Measurements from ENCODE around the gene NMD3. TPM values are rescaled to one million over a fixed set of nuclear protein-coding genes. Genes with fewer than 3 reads are reported as not detected.

Gene NMD3
- total RNA-seq, 1 experiment from 2014 or later, result 55.6 TPM

DNA sequence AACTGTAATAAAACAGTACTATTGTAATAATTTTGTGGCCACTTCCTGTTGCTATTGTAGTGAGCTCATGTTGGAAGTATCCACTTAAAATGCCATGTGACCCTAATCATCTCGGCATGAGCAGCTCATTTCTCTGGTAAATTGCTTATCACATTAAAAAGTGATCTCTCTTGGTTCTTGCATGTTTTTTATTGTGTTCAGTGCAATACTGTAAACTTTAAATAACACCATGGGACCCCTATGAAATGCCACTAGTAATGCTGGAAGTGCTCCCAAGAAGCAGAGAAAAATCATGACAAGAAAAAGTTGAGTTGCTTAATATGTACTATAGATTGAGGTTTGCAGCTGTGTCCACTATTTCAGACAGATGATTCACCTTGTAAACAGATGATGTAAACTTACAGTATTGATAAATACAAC, 45.6 kb downstream of the NMD3 start:
- Mint-ChIP-seq H3K9me3 (peaks cover 12 to 14% of the 10 kb centered on the region in 2 experiments; a peak in 3 of 5 replicates), H3K4me1 (peaks cover 0 to 3% of the 10 kb centered on the region in 2 experiments; a peak in 1 of 4 replicates), H3K4me3 (no peak overlapping the region), H3K27ac (no peak overlapping the region), H3K36me3 (ENCODE audit: insufficient read depth in 1 of 3, low read depth in 3 of 3) (peaks cover 24 to 37% (median 25%) of the 10 kb centered on the region in 3 experiments), H3K27me3 (ENCODE audit: low read depth) (no peaks in the 10 kb centered on the region)
- no peak overlapping the region for H3K4ac ChIP-seq (ENCODE audit: low read depth, low read length)
- H3K23ac ChIP-seq (ENCODE audit: insufficient read length, low read depth, low read length), result no peak overlapping the region
- TF ChIP-seq, protein P1, sequence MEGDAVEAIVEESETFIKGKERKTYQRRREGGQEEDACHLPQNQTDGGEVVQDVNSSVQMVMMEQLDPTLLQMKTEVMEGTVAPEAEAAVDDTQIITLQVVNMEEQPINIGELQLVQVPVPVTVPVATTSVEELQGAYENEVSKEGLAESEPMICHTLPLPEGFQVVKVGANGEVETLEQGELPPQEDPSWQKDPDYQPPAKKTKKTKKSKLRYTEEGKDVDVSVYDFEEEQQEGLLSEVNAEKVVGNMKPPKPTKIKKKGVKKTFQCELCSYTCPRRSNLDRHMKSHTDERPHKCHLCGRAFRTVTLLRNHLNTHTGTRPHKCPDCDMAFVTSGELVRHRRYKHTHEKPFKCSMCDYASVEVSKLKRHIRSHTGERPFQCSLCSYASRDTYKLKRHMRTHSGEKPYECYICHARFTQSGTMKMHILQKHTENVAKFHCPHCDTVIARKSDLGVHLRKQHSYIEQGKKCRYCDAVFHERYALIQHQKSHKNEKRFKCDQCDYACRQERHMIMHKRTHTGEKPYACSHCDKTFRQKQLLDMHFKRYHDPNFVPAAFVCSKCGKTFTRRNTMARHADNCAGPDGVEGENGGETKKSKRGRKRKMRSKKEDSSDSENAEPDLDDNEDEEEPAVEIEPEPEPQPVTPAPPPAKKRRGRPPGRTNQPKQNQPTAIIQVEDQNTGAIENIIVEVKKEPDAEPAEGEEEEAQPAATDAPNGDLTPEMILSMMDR (conservative IDR thresholded peaks at IDR 0.05), result no peak
- H4K91ac ChIP-seq (ENCODE audit: insufficient read length, low read depth, low read length), result no peak overlapping the region
- no peak overlapping the region for H3K56ac ChIP-seq (ENCODE audit: insufficient read length, low read depth, low read length)
- no peak overlapping the region for H2BK20ac ChIP-seq (ENCODE audit: low read depth, low read length, poor library complexity, severe bottlenecking)
- H4K8ac ChIP-seq (replicated peaks; ENCODE audit: insufficient read length, low read depth, low read length), result no peak overlapping the region
- no peak overlapping the region for H3K27ac ChIP-seq (ENCODE audit: insufficient read length, low read depth, low read length)
- H3K79me1 ChIP-seq (ENCODE audit: insufficient read depth, low read depth, low read length, poor library complexity, severe bottlenecking), result no peaks in the 10 kb centered on the region
- H2BK120ac ChIP-seq (ENCODE audit: low read depth, low read length, poor library complexity, severe bottlenecking), result no peak overlapping the region
- H3K14ac ChIP-seq (ENCODE audit: insufficient read depth, low read length), result no peak overlapping the region
- no peaks in the 10 kb centered on the region for H3K9me3 ChIP-seq (ENCODE audit: control insufficient read depth, low read depth, low read length)
- no peak overlapping the region for H3T11ph ChIP-seq (ENCODE audit: low read length)
- no peak overlapping the region for H4K5ac ChIP-seq (ENCODE audit: insufficient read length, low read depth, low read length)
- no peaks in the 10 kb centered on the region for H3K27me3 ChIP-seq (ENCODE audit: insufficient read depth, low read length)
- H3K23me2 ChIP-seq (ENCODE audit: insufficient read length, low read depth, low read length, poor library complexity, severe bottlenecking), result no peaks in the 10 kb centered on the region
- H2BK15ac ChIP-seq (ENCODE audit: low read depth, low read length), result no peak overlapping the region
- H2AFZ ChIP-seq (ENCODE audit: low read length), result no peak overlapping the region
- H3K9ac ChIP-seq (ENCODE audit: extremely low read depth, insufficient read length, low read length), result no peak overlapping the region
- no peaks in the 10 kb centered on the region for H3K79me2 ChIP-seq (ENCODE audit: insufficient read depth, low read length)
- no peaks in the 10 kb centered on the region for H4K20me1 ChIP-seq (ENCODE audit: control insufficient read depth, insufficient read depth, insufficient read length)
- H3K4me2 ChIP-seq (ENCODE audit: insufficient read depth, insufficient read length, low read length), result no peak overlapping the region
- no peak for DNase-seq
- H2BK12ac ChIP-seq (ENCODE audit: insufficient read length, low read depth, low read length), result no peak overlapping the region
- no peak overlapping the region for H2BK5ac ChIP-seq (ENCODE audit: insufficient read length, low read length)
- no peak overlapping the region for H3K18ac ChIP-seq (ENCODE audit: insufficient read length, low read depth, low read length)
- no peaks in the 10 kb centered on the region for H3K4me1 ChIP-seq (ENCODE audit: insufficient read depth, low read length)
- no CpG with 5 or more reads among the region's 1 CpG for WGBS (ENCODE audit: extremely low coverage, insufficient read length, low lambda C conversion rate)
- H2AK5ac ChIP-seq (ENCODE audit: insufficient read length, low read length), result no peak overlapping the region
